Measurements from ENCODE around the gene ATP2C2. TPM values are rescaled to one million over a fixed set of nuclear protein-coding genes. Genes with fewer than 3 reads are reported as not detected.

Gene ATP2C2
- total RNA-seq, 1 experiment from 2014 or later: not detected

- Mint-ChIP-seq H3K9me3 (ENCODE audit: unreplicated experiment) (no peaks in the 10 kb centered on the region), H3K27me3 (ENCODE audit: insufficient read depth, unreplicated experiment) (no peaks in the 10 kb centered on the region), H3K4me1 (ENCODE audit: insufficient read depth, unreplicated experiment) (no peaks in the 10 kb centered on the region), H3K27ac (ENCODE audit: low read depth, unreplicated experiment) (no peak overlapping the region), H3K36me3 (ENCODE audit: insufficient read depth, unreplicated experiment) (no peaks in the 10 kb centered on the region), H3K4me3 (ENCODE audit: unreplicated experiment) (no peak overlapping the region)
- ChIA-PET CTCF (no interaction called here), POLR2A (no interaction called here)
- DNase-seq (ENCODE audit: unreplicated experiment): no peak
- intact Hi-C loops (cut with micrococcal nuclease): no loop called here
- TF ChIP-seq CTCF (IDR thresholded peaks at IDR 0.05; ENCODE audit: unreplicated experiment): no peak
- no TSS peak for BruUV-seq (replicated peaks)
Observed at GRCh38 chr16:84387021-84387420, 18.7 kb downstream of the ATP2C2 start.

- Mint-ChIP-seq H3K4me1 (ENCODE audit: insufficient read depth, unreplicated experiment) (no peaks in the 10 kb centered on the region), H3K9me3 (ENCODE audit: unreplicated experiment) (no peaks in the 10 kb centered on the region), H3K27me3 (ENCODE audit: insufficient read depth, unreplicated experiment) (peaks cover 10% of the 10 kb centered on the region), H3K4me3 (ENCODE audit: unreplicated experiment) (no peak overlapping the region), H3K27ac (ENCODE audit: low read depth, unreplicated experiment) (no peak overlapping the region), H3K36me3 (ENCODE audit: insufficient read depth, unreplicated experiment) (peaks cover 6% of the 10 kb centered on the region)
- no peak for TF ChIP-seq CTCF (IDR thresholded peaks at IDR 0.05; ENCODE audit: unreplicated experiment)
- intact Hi-C loops (cut with micrococcal nuclease): no loop called here
- DNase-seq (ENCODE audit: unreplicated experiment): no peak
- ChIA-PET CTCF (no interaction called here), POLR2A (no interaction called here)
- BruUV-seq (replicated peaks): no TSS peak
Observed at GRCh38 chr16:84390131-84390785, 21.9 kb downstream of the ATP2C2 start.

- no TSS peak for BruUV-seq (replicated peaks)
Observed at GRCh38 chr16:84391151-84392030, 23.1 kb downstream of the ATP2C2 start.

More at GRCh38 chr16:84391151-84392030, 23.1 kb downstream of the ATP2C2 start:
- no peak for DNase-seq (ENCODE audit: unreplicated experiment)
- CTCF ChIA-PET: no interaction called here
- peaks cover 5% of the 10 kb centered on the region for H3K4me1 Mint-ChIP-seq (ENCODE audit: insufficient read depth, unreplicated experiment)
- H3K4me3 Mint-ChIP-seq (ENCODE audit: unreplicated experiment): no peak overlapping the region
- TF ChIP-seq CTCF (IDR thresholded peaks at IDR 0.05; ENCODE audit: unreplicated experiment): no peak
- H3K36me3 Mint-ChIP-seq (ENCODE audit: insufficient read depth, unreplicated experiment): peaks cover 6% of the 10 kb centered on the region
- no peaks in the 10 kb centered on the region for H3K9me3 Mint-ChIP-seq (ENCODE audit: unreplicated experiment)
- POLR2A ChIA-PET: no interaction called here
- intact Hi-C loops (cut with micrococcal nuclease): no loop called here
- H3K27me3 Mint-ChIP-seq (ENCODE audit: insufficient read depth, unreplicated experiment): peaks cover 22% of the 10 kb centered on the region
- H3K27ac Mint-ChIP-seq (ENCODE audit: low read depth, unreplicated experiment): no peak overlapping the region

Data from MCF 10A (cell line).